Suprapubic skin (tissue), 4 donors: ENCODE measurements around the gene EXOC6.

ENCODE experiments used
- CTCF ChIP-seq, 2 donors: fragments of 200-600 bp in 1 of 2; fragments of 450-650 bp in 1 of 2; sonication (generic) in 1 of 2; IDR thresholded peaks; one replicate each; pipeline ENCODE4 v1.5.1; 2016 to 2019; ENCODE audit warnings: antibody characterized with exemption in 2 of 2, mild to moderate bottlenecking in 1 of 2, moderate library complexity in 1 of 2
- POLR2A ChIP-seq, 2 donors: fragments of 450-650 bp; IDR thresholded peaks; one replicate each; pipeline ENCODE4 v1.6.1; 2017; ENCODE audit warnings: antibody characterized with exemption in 2 of 2, mild to moderate bottlenecking in 2 of 2, moderate library complexity in 2 of 2
- POLR2AphosphoS5 ChIP-seq, 3 donors: sonication (generic); formaldehyde crosslinking; IDR thresholded peaks; one replicate each; pipeline ENCODE4 v1.6.1; 2017; ENCODE audit warnings: antibody characterized with exemption in 3 of 3

- TF ChIP-seq CTCF (IDR thresholded peaks at IDR 0.05) (no peak), POLR2AphosphoS5 (IDR thresholded peaks at IDR 0.05) (no peak), POLR2A (IDR thresholded peaks at IDR 0.05) (no peak)
Measured at GRCh38 chr10:93059975-93060886, 211.9 kb downstream of the EXOC6 start, which contains the start of gene CYP26C1.
